Measurements from ENCODE around the gene INPP4A.

INPP4A gene

DNA sequence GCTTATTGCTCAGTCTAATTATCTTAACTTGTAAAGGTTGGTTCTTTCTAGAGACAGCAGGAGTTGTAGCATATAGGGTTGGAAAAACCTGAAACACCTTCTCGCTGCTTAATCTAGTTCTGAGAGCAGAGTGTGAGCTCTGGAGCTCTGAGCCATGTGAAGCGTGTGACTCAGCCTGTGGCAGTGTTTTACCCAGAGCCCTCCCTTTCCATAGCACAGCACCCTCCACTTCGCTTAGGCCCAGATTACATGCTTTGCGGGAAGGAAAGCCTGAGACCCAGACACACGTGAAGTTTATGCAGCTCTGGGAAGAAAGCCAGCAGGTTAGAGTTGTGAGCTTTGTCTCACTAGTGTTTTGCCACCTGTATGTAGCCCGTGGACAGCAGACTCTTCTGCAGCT is 74.5 kb downstream of the INPP4A start:
- DNase-seq, result no peak

DNA sequence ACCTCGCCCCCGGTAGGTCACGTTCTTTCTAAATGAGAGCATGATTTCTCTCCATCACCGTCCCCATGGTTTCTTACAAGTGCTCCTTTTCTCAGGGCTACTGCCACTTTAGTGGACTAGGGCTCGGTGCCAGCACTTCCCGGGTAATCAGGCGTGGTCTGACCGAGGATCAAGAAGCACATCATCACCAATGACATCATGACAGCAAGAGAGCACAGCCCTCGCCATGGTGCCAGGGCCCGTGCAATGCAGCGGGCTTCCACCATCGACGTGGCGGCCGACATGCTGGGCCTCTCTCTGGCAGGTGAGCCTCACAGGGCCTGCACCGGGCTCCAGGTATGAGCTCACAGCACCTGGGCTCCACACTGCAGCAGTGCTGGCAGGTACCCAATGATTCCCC is 75.2 kb downstream of the INPP4A start:
- DNase-seq, result no peak

DNA sequence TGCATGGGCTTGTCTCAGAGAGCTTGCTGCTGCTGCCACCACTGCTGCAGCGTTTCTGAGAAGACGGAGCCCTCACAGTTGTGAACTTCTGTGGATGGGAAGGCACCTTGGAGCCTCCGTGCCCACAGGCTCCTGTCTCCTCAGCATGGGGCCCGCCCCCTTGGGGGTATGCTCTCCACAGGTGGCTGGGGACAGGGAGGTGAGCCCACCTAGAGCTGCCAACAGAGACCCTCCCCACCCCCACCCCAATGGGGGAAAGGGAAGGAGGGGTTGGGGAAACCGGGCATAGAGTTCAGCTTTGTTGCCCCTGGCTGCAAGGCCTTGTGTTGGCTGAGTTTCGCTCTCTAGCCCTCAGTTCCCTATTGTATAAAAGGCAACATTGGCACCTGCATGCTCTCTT is 76.1 kb downstream of the INPP4A start:
- no peak for DNase-seq

DNA sequence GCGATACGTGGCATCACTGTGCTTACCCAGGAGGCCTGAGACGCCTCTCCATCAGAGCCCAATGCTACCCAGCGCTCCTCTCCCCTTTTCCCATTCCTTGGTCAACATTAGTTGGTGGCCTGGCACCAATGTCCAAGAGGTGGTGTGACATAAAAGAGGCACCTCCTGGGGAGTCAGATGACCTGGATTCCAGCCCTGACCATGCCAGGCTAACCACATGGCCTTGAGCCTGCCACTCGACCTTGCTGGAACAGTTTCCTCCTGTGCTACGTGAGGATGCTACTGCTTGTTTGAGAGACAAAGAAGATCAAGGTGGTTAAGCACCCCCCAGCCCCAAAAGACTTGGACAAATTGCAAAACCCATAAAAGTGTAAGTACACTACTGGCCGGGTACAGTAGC is 76.6 kb downstream of the INPP4A start:
- DNase-seq, result no peak

DNA sequence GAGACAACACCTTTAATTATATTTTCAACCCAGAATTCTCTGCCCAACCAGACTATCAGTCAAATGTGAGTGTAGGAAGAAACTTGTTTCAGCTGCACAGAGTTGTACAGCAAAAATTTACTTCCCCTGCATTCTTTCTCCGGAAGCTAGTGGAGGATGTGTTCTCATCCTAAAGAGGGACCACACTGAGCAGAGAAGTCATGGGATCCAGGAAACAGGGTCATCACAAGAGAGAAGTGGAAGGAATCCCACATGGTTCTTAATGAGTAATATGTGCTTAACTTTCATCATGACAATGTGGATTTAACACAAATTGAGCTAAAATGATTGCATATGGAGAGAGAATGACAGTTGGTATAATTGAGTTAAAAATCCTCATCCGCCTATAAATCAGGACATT is 78.2 kb downstream of the INPP4A start:
- no peak for DNase-seq

DNA sequence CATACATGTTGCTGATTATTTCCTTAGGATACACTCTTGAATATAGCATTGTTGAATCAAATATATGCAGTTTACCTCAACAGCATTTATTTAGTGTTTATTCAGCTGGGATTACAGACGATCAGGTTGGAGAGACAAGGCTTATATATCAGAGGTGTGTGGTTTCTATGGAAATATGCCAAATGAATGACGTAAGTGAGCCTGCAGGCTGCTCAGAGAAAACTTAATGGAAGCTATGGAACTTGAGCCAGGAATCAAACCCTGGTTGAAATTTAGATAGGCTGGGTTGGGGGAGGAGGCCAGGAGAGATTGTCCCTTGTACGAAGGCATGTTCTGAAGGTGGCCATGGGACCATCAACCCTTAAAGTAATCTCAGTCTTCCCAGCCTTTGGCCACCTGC is 79.5 kb downstream of the INPP4A start:
- DNase-seq, result no peak

DNA sequence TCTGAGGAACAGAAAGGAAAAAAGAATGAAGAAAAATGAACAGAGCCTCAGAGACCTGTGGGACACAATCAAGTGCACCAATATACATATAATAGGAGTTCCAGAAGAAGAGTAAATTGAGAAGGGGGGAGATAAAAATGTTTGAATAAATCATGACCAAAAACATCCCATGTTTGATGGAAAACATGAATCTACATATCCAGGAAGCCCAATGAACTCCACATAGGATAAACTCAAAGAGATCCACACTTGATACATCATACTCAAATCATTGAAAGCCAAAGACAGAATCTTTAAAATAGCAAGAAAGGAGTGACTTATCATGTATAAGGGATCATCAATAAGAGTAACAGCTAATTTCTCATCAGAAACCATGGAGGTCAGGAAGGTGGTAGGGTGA is 83.7 kb downstream of the INPP4A start:
- DNase-seq, result no peak

DNA sequence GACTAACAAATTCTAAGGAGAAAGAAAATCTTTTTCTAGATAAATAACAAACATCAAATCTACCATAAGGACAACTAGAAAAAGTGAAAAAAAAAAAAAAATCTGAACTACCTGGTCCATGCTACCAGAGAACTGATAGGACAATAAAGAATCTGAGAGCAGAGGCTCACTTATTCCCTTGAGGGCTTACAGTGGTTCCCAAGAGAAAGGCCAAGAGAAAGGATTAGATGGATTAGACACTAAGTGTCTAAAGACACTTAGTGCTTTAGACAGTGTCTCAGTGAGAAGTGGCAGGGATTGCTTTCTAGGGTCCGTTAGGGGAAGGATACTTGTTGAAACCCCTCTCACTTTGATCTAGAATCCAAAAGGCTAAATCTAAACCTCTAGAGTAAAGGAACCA is 85.5 kb downstream of the INPP4A start:
- DNase-seq, result no peak

DNA sequence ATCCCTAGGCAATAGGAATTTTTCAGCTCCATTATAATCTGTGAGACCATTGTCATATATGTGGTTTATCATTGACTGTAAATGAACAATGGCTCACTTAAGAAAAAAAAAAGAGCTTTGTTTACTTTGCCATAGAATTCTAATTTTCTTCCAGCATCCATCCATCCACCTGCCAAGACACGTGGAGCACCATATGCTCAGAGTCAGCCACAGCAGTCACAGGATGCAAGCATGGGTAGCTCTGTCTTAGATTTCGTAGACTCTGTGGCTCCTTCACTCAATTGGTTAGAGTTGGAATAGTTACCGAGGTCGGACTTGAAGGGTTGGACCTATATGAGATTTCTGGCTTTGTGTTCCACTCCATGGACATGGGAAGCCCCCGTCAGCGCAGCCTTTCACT is 88.1 kb downstream of the INPP4A start:
- DNase-seq, result no peak

DNA sequence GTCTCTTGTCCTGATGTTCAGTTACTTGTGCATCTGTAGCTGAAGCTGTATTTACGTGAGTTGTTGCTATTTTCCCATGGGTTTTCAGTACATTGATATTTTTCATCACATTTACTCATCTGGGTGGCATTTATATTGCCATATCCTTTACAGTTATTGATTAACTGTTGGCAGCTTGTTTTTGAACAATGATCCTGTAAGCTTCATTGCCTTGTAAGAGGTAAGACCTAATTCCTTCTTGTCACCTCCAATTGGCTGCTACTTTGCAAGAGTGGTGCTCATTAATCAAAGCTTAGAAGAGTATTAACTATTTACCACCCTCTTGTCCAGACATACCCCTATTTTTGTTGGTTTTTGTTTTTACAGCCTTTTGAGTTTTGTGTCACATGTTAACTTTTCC is 88.9 kb downstream of the INPP4A start:
- no peak for DNase-seq

DNA sequence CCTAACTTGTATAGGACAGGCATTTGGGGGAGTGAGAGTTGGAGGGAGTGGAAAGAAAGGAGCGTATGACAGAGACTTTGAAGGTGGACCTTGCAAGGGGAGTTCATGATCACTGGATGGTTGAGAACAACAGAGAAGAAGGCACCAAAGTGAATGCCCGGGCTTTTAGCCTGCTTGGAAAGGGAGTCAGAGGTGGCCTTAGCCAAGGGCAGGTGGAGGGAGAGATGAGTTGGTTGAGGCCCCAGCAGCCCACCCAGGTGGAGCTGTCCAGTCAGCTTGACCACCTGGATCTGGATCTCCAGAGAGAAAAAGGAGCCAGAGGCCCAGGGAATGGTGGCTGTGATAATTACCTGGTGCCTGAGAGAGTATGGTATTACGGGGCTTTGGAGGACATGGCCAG is 90.1 kb downstream of the INPP4A start:
- no peak for DNase-seq

DNA sequence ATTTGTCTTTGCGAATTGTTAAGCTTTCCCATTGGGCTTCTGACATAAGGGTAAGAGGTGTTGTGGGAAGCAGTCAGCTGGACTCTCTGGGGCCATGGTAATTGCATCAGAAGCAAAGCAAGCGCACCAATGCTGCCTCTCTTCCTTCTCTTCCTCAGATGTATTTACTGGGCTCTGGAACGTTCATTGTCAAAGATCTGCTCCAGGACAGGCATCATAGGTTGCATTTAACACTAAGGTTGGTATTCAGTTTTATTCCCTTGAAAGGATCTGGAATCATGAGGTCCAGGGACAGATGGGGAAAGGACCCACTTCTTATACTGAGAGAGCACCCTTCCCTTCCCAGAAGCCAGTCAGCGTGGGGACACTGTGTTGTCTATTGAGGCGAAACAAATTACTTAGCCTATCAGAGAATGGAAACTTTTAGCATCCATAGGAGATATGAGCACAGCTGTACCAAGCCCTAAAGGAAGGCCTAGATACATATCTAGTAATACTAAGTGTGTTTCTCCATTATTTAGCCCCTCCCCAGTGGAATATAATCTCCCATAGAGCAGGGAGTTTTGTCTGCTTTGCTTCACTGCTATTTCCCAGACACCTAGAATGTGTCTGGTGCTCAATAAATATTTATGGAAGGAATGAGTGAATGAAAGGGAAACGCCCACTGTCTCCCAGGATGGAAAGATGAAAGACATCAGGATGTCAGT is 91.5 kb downstream of the INPP4A start:
- DNase-seq, result no peak

DNA sequence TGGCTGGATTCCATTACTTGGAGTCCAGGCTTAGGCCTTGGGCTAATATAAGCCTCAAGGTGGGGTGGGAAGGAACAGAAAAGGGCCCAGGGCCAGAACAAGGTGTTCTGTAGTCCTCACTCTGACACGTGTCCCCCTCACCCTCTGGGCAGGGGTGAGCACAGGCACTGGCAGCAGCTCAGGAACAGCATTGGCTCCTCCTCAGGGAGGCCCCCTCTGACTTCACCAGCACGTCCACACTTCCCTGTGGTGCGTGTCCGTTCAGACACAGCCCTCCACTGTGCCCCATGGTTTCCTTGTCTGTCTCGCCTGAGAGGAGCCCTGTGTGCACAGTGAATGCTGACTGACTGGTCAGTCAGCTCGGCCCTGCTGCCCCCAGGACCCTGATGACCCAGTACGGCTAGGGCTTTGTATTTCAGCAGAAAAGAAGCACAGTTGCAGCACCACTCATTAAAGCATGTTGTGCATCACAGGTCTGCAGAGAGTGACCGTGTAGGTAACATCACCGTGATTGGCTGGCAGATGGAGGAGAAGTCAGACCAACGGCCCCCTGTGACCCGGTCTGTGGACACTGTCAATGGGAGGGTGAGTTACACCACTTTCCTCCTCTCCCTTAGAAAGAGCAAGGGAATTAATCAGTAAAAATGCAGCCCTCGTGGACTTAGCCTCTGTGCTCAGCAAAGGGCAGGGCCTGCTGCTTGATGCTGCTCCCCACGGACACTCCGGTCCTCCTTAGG is 92.9 kb downstream of the INPP4A start:
- no peak for DNase-seq

DNA sequence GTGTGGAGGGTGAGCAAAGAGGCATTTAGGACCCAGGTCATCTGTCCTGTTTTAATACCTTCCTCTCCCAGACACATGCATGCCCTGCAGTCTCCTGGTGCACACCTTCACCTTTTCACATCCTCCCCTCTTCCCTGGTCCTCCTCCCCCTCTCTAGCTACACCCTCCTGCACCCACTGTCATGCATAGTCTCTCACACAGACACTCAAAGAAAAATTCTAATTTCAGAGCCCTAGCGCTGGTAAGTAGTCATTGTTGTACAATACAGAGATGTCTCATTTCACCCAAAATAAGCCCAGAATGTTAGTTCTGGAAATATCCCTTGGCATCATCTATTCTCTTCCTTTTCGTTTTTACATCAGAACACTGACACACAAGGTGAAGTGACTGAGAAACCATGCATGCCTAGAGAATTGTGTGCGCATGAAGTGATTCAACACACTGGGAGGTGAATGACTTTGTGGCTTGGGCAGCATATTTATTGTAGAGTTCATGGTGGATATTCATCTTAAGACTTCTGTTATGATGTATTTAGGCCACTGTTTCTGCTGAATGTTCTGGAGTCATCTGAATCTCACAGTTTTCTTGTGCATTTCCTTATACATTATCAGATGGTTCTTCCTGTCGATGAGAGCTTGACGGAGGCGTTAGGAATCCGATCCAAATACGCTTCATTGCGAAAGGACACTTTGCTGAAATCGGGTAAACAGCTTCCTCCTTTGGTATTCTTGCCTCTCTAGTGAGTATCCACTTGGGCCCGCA is 93.8 kb downstream of the INPP4A start:
- peak; percentile 27 for DNase-seq

DNA sequence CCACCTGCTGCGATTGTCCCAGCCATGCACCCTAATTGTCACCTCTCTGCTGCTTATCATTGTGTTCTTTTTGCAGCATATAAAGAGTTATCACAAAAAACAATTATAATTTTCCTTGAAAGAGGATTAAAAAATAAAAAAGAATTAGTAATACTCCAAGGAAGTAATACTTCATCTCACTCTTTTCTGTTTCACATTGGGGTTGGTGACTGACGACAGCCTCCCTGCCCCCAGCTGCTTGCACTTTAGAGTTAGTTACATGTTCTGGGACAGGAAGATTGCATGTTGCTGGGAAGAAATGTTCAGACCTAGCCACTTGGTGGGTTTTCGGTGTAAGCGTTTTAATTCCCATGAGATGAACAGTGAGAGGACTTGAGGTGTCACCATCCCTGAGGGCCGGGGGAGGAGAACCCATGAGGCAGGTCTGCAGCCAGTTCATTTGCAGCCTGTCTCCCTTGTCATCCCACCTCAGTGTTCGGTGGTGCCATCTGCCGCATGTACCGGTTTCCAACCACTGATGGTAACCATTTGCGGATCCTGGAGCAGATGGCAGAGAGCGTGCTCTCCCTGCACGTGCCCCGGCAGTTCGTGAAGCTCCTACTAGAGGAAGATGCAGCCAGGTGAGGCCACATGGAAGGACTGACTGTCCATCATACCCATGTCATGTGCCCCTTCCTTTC is 94.5 kb downstream of the INPP4A start:
- DNase-seq, result peak; percentile 22

DNA sequence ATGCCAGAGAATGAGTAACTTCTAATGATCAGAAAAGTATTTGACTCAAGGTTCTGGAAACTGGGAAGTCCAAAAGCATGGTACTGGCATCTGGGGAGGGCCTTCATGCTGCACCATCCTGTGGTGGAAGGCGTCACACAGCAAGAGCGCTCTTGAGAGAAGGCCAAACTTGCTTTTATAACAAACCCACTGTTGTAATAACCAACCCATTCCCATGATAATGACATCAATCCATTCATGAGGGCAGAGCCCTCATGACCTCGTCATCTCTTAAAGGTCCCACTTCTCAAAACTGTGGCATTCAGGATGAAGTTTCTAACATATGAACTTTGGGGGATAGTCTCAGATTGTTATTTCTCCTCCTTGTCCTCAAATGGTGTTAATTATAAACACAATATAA is 95.9 kb downstream of the INPP4A start:
- no peak for DNase-seq

DNA sequence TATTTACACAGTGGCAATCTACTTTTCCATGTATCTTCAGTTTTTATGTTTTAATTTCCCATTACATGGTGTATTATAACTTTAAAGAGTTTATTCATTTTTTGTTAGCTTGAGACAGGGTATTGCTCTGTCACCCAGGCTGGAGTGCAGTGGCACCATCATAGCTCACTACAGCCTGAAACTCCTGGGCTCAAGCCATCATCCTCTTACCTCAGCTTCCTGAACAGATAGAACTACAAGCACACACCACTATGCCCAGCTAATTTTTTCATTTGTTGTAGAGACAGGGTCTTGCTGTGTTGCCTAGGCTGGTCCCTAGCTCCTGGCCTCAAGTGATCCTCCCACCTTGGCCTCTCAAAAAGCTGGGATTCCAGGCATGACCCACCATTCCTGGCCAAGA is 96.8 kb downstream of the INPP4A start:
- DNase-seq, result no peak

DNA sequence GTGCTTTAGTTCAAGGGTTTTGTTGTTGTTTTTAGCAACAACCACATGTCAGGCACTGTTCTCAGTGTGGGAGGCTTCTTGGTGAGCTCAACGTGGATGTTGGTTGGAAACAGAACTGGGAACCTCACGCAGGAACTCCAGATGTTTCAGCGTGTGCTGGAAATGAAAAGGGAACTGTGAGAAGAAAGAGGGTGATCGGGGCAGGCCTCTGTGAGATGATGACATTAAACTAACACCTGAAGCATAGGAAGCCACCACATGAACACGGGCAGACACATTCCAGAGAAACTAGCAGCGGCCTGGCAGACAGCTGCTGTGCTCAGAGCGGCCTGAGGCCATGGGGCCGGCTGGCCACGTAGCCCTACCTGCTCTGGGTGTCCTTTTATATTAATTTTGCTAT is 97.2 kb downstream of the INPP4A start:
- no peak for DNase-seq

DNA sequence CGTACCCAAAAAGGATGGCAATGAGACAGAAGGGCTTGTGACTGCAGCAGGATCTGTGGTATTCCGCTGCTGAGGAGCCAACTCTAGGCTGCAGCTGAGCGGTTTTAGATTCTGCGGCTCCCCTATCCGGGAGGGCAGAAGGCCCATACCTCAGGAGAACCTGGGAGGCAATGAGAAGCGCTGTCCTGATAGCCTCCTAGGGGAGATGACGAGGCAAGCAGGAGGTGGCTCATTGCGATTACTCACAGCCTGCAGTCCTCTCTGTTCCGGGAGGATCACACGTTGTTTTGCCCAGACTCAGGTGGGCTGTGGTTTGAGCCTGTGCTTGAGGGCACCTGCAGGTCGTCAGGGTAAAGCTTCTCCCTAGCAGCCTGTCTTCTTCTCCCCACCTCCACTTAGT is 98.6 kb downstream of the INPP4A start:
- DNase-seq, result no peak

DNA sequence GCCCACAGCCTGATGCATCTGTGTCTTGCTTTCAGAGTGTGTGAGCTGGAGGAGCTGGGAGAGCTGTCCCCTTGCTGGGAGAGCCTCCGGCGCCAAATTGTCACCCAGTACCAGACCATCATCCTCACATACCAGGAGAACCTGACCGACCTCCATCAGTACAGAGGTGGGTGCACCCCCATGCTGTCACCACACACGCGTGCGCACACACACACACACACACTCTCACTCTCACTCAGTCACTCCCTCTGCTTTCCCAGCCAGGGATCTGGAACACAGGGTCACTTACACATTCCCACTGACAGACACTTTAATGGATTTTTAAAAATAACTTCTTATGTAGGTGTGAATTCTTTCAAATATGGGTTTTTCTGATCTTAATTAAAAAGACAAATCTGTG is 99.2 kb downstream of the INPP4A start:
- no peak for DNase-seq

DNA sequence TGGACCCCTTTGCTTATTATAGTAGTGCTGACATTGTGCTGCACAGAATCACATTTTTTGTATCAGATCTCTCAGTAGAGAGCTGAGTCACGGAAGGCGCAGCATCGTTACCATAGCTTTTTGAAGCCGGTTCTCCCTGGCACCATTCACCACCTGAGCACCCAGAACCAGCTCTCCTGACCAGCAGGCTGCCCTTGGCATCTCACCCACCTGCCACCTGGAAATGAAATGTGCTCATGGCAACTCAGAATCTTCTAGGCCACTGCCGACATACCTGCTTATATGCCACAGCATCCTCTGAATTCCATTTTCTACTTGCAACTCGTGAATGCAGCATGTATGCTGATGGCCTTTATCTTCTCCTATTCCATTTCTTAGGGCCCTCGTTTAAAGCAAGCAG is 100.9 kb downstream of the INPP4A start:
- no peak for DNase-seq

DNA sequence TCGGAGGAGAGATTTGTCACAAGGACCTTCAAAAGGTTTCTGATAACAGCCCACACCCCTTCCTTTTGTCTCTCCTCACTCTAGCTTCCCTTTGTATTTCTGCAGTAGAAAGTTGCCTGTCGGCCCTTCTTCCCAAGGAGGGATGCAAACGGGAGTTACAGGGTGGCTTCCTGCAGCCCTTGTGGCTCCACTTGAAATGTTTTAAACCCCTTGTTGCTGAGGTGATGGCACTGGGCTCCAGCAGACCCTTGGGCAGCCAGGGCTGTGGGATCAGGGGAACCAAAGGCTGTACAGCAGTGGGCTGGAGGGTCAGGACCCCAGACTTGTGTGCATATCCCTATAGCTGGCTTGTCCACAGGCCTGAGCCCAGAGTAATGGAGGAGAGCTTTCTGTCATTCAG is 101.5 kb downstream of the INPP4A start:
- no peak for DNase-seq

DNA sequence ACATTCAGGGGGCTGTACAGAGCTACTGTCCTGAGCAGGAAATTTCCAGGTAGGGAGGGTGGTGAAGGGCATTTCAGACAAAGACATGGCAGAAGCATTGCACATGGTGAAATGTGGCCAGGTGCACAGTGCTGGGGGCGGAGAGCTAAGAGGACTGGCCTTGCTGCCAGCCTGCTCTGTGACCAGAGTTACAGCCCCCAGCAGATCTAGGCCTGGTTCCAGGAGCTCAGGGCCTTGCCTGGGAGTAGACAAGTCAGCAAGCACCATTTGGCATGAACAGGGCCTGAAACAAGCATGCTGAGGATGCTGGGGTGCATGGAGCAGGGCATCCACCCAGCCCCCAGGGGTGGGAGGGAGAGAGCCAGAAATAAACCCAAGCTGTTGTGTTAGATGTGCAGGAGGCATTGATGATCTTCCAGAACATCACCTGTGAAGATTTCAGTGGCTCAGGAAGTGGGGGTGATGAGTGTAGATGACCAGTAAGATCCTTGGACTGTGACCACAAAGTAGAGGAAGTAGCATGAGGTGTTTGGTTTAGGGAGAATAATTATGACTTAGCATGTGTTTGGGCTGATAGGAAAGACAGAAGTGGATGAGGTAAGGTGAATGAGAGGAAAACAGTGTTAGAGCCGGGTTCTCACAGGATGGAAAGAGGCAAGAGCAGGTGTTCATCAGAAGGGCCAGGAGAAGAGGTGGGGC is 102.6 kb downstream of the INPP4A start:
- DNase-seq, result no peak

All from stimulated activated CD4-positive, alpha-beta T cell treated with anti-CD3 and anti-CD28 coated beads, Interleukin-1b, Interleukin-23, amount 100 ng/mL, for 48 hours (primary cell).